Left lung (tissue), 10 donors: ENCODE data around the gene DNAJC24. TPM values are rescaled to one million over a fixed set of nuclear protein-coding genes. Genes with fewer than 3 reads are reported as not detected.

Experiments used
- ATAC-seq: fragments of 200-7000 bp; cut with Tn5 transposase; one replicate; pipeline ENCODE4 v1.9.1; 2020; ENCODE audit warnings: moderate library complexity
- DNase-seq, 4 donors: peaks; one replicate each; pipeline ENCODE4 v3.0.0-alpha.2; 2013 to 2020
- H3K27ac ChIP-seq, 2 donors: fragments of 200-600 bp; sonication (generic) in 1 of 2; one replicate each; pipeline versions ENCODE4 v1.5.0 to v1.8.0; 2020 to 2021
- H3K27me3 ChIP-seq, 2 donors: fragments of 200-600 bp; sonication (generic) in 1 of 2; one replicate each; pipeline versions ENCODE4 v1.5.0 to v1.8.0; 2020 to 2021
- H3K36me3 ChIP-seq, 2 donors: fragments of 200-600 bp; sonication (generic) in 1 of 2; one replicate each; pipeline versions ENCODE4 v1.5.0 to v1.8.0; 2020 to 2021
- H3K4me1 ChIP-seq, 2 donors: fragments of 200-600 bp; one replicate each; pipeline ENCODE4 v1.8.0; 2021
- H3K4me3 ChIP-seq, 2 donors: fragments of 200-600 bp; sonication (generic) in 1 of 2; one replicate each; pipeline versions ENCODE4 v1.5.0 to v1.8.0; 2020 to 2021; ENCODE audit warnings: mild to moderate bottlenecking in 1 of 2
- H3K9me3 ChIP-seq, 2 donors: fragments of 200-600 bp; sonication (generic) in 1 of 2; one replicate each; pipeline versions ENCODE4 v1.5.0 to v1.8.0; 2020 to 2021
- intact Hi-C, 2 donors: fragments of 100-400 bp; cut with DNase I; formaldehyde crosslinking; loops; one replicate each; pipeline versions ENCODE4 v1.11.2 to v1.14.2; 2022
- polyA plus RNA-seq, 6 donors: library from polyadenylated mRNA; unstranded; fragments of 120-200 nt; gene quantifications; one replicate each; pipeline ENCODE4 v1.2.1, GENCODE V29; 2013; ENCODE audit not compliant: insufficient read length in 6 of 6
- total RNA-seq, 2 donors: library from RNA; stranded (reverse); fragmentation: NEBNext Ultra II Directional; extraction: Animal tissue kit (Norgen Biotek cat#: 25700); gene quantifications; one replicate each; pipeline ENCODE4 v1.2.1, GENCODE V29; 2021
- TF ChIP-seq, protein P1 (sequence below), 2 donors: fragments of 200-600 bp; sonication (generic) in 1 of 2; IDR thresholded peaks; one replicate each; pipeline versions ENCODE4 v1.5.0 to v1.8.0; 2021; ENCODE audit warnings: antibody characterized with exemption in 2 of 2
- donor health status: DM: no; HTN: yes; CAD: no.
- donor health status: DM: no; HTN: no; CAD: no.

The DNAJC24 gene
- total and polyA plus RNA-seq, 8 donors: 10.8 to 30.3 (median 27.5) TPM

- Histone ChIP-seq H3K27ac (no peak overlapping the region), H3K27me3 (peaks cover 0 to 9% of the 10 kb centered on the region in 2 donors), H3K36me3 (no peaks in the 10 kb centered on the region), H3K4me1 (no peaks in the 10 kb centered on the region), H3K9me3 (no peaks in the 10 kb centered on the region), H3K4me3 (no peak overlapping the region)
- DNase-seq (no peak), ATAC-seq (no peak)
- TF ChIP-seq, protein P1, sequence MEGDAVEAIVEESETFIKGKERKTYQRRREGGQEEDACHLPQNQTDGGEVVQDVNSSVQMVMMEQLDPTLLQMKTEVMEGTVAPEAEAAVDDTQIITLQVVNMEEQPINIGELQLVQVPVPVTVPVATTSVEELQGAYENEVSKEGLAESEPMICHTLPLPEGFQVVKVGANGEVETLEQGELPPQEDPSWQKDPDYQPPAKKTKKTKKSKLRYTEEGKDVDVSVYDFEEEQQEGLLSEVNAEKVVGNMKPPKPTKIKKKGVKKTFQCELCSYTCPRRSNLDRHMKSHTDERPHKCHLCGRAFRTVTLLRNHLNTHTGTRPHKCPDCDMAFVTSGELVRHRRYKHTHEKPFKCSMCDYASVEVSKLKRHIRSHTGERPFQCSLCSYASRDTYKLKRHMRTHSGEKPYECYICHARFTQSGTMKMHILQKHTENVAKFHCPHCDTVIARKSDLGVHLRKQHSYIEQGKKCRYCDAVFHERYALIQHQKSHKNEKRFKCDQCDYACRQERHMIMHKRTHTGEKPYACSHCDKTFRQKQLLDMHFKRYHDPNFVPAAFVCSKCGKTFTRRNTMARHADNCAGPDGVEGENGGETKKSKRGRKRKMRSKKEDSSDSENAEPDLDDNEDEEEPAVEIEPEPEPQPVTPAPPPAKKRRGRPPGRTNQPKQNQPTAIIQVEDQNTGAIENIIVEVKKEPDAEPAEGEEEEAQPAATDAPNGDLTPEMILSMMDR (IDR thresholded peaks at IDR 0.05): no peak
- intact Hi-C loops: no loop called here
Observed at GRCh38 chr11:31351168-31351567, 18.5 kb upstream of the DNAJC24 start.

GRCh38 chr11:31355131-31355530, 14.5 kb upstream of the DNAJC24 start:
- TF ChIP-seq, protein P1 (IDR thresholded peaks at IDR 0.05): no peak
- Histone ChIP-seq H3K36me3 (no peaks in the 10 kb centered on the region), H3K4me1 (no peaks in the 10 kb centered on the region), H3K27ac (no peak overlapping the region), H3K27me3 (peaks cover 0 to 5% of the 10 kb centered on the region in 2 donors), H3K9me3 (no peaks in the 10 kb centered on the region), H3K4me3 (no peak overlapping the region)
- intact Hi-C loops: no loop called here
- peak; percentile 73 for ATAC-seq
- no peak for DNase-seq

DNA sequence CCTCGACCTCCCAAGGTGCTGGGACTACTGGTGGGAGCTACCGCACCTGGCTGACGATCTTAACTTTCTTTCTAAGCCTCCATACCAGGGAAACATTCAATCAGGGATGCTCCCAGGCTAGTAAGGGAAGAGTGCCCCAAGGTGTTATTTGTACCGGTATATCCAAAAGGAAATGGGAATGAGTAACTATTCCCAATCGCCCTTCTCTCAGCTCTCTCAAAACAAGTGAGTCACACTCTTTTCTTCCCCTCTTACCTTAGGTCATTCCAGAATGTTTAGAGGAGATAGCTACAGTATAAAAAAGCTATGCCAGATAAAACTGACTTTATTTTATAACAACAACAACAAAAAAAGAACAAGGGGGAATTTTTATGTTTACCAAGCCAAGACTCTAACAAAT, 13.8 kb upstream of the DNAJC24 start:
- H3K4me1 ChIP-seq: no peaks in the 10 kb centered on the region
- H3K27me3 ChIP-seq: no peaks in the 10 kb centered on the region
- H3K9me3 ChIP-seq: no peaks in the 10 kb centered on the region
- ATAC-seq (no peak), DNase-seq (no peak)
- TF ChIP-seq, protein P1 (IDR thresholded peaks at IDR 0.05): no peak
- no peaks in the 10 kb centered on the region for H3K36me3 ChIP-seq
- intact Hi-C loops: no loop called here
- H3K27ac ChIP-seq: no peak overlapping the region
- H3K4me3 ChIP-seq: no peak overlapping the region

- intact Hi-C loops: no loop called here
- no peak overlapping the region for H3K4me3 ChIP-seq
- H3K36me3 ChIP-seq: no peaks in the 10 kb centered on the region
- H3K4me1 ChIP-seq: no peaks in the 10 kb centered on the region
- no peaks in the 10 kb centered on the region for H3K9me3 ChIP-seq
- ATAC-seq: no peak
- TF ChIP-seq, protein P1 (IDR thresholded peaks at IDR 0.05): no peak
- H3K27ac ChIP-seq: no peak overlapping the region
- H3K27me3 ChIP-seq: peaks cover 0 to 2% of the 10 kb centered on the region in 2 donors
- no peak for DNase-seq
Observed at GRCh38 chr11:31361743-31362142, 7.9 kb upstream of the DNAJC24 start.

GRCh38 chr11:31366795-31367194, 2.9 kb upstream of the DNAJC24 start:
- no peak for ATAC-seq
- Histone ChIP-seq H3K36me3 (no peaks in the 10 kb centered on the region), H3K27me3 (peaks cover 0 to 9% of the 10 kb centered on the region in 2 donors), H3K4me1 (peaks cover 7 to 17% of the 10 kb centered on the region in 2 donors), H3K4me3 (no peak overlapping the region), H3K9me3 (no peaks in the 10 kb centered on the region), H3K27ac (no peak overlapping the region)
- intact Hi-C loops: no loop called here
- DNase-seq: no peak
- TF ChIP-seq, protein P1 (IDR thresholded peaks at IDR 0.05): no peak
